ENCODE data around the gene C3orf22.

C3orf22 gene

DNA sequence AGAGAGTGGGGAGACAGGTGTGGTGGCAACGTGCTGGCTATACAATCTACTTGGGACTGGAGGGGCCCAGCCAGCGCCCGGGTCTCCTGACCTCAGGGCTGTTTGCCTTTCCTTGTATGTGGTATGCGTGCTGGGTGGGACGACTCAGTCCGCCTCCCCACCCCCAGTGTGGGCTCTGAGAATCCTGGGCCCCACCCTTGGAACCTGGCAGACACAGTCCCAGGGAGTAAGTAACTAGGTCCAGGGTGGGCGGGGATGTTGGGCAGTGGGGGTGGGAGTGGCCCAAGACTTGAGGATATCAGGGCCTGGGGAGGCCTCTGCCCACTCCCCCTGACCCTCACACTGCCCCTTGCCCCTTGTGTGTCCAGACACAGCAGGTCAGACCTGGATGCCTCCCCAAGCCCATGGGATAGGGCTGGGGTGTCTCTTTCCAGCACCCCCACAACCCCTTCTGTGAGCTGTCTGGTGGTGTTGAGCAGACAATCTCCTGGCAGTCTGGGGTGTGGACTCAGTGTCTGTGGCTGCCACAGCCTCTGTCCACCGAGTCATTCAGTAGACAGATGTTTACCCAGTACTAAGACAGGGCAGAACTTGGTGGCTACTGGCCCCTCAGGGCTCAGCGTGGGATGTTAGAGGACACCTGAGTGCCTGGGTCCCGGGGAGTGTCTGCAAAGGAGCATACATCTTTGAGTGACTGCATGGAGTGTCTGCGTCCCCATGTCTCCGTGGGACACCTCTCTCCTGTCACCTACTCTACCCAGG lies 33.5 kb downstream of the C3orf22 start:
- no peak for DNase-seq (ENCODE audit: low spot score)
- no peak for TF ChIP-seq CTCF (conservative IDR thresholded peaks at IDR 0.05; ENCODE audit: low read depth)
- ChIA-PET POLR2A (ENCODE audit: low non-redundant PET) (no interaction called here), CTCF (no interaction called here)
- no peak overlapping the region for H3K27ac ChIP-seq

- no peak for DNase-seq (ENCODE audit: low spot score)
- POLR2A ChIA-PET (ENCODE audit: low non-redundant PET), result no interaction called here
- 0 out of 2 replicates have a peak, but pooled peaks have one; percentile 12 for TF ChIP-seq CTCF (conservative IDR thresholded peaks at IDR 0.05; ENCODE audit: low read depth)
- H3K27ac ChIP-seq, result no peak overlapping the region
- CTCF ChIA-PET, result no interaction called here
Measured at GRCh38 chr3:126524429-126524988, 34.2 kb downstream of the C3orf22 start.

- ChIA-PET POLR2A (ENCODE audit: low non-redundant PET) (no interaction called here), CTCF (no interaction called here)
- peak; percentile 19 for DNase-seq (ENCODE audit: low spot score)
- TF ChIP-seq CTCF (conservative IDR thresholded peaks at IDR 0.05; ENCODE audit: low read depth), result no peak
- no peak within 1 kb of the TSS for H3K27ac ChIP-seq
Measured at GRCh38 chr3:126523745-126524428, 34.8 kb downstream of the C3orf22 start, which contains the start of gene CHST13. CHST13 (plus strand) TSS chr3:126524155; CDS start chr3:126524333, 178 bp downstream.

DNA sequence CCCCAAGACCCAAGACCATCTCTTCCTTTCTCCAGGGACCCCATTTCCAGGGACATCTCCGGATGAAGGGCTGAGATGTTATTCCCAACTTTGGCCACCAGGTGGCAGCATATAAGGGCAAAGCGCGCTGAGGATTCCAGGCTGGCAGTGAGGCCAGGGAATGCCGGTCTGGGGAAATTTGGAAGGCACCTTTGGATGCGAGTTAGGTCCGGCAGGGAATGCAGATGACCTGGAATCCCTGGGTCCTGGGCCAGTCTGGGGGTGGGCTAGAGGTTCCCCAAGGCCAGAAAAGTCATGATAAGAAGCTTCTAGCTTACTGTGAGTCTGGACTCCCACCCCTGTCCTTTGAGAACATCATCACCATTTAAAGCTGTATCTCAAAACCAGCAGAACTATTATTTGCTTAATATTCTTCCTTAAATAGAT lies 36.4 kb downstream of the C3orf22 start:
- TF ChIP-seq CTCF (conservative IDR thresholded peaks at IDR 0.05; ENCODE audit: low read depth), result peak; percentile 84
- DNase-seq (ENCODE audit: low spot score), result peak; percentile 68
- no peak overlapping the region for H3K27ac ChIP-seq
- ChIA-PET CTCF (interaction anchor here (0.6 to 1.3 kb wide), 14 partner anchors 8 to 1161 kb away, joined by 3 to 6 read pairs (median 4); no protein-coding TSS in a partner anchor), POLR2A (ENCODE audit: low non-redundant PET) (no interaction called here)

GRCh38 chr3:126521122-126521891 lies 37.4 kb downstream of the C3orf22 start:
- no peak for TF ChIP-seq CTCF (conservative IDR thresholded peaks at IDR 0.05; ENCODE audit: low read depth)
- POLR2A ChIA-PET (ENCODE audit: low non-redundant PET), result no interaction called here
- CTCF ChIA-PET, result interaction anchor here (0.6 to 1.3 kb wide), 4 partner anchors 7 to 1649 kb away, joined by 3 to 5 read pairs (median 4); no protein-coding TSS in a partner anchor
- no peak overlapping the region for H3K27ac ChIP-seq
- no peak for DNase-seq (ENCODE audit: low spot score)
